ENCODE results near the gene ZBTB40. TPM values are rescaled to one million over a fixed set of nuclear protein-coding genes. Genes with fewer than 3 reads are reported as not detected.

The ZBTB40 gene
- total and polyA plus RNA-seq, 2 of the 13 experiments (the other 11 are each of a cell fraction or from before 2014, with no cell fraction given), result 8.8 to 16.5 TPM

DNA sequence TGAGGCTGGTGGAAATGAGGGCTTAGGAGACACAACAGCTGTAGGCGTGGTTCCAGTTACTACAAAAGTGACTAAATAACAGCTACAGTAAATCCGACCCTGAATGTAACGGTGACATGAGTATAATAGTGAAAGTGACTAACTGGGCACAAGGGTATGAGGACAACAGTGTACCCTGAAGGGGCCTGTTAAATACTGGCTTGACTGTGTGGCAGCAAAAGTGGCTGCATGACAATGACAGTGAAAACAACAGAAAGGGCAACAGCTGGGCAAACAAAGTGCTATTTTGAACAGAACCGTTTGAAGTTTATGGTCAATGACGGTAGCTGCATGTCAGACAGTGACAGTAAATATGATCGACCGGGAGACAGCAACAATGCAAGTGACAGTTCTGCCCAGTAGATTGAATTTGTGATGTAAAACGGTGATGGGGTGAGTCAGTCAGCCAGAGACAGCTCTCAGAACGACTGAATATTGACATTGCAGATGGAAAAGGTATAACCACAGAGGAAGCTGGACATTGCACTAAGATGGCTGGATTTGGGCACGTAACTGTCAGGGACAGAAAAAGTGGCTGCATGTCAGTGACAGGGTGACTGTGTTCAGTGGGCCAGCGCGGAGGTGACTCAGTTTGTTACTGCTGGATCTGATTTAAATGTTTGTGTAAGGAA is 1.2 kb upstream of the ZBTB40 start (continued):
- TF ChIP-seq, protein P1, sequence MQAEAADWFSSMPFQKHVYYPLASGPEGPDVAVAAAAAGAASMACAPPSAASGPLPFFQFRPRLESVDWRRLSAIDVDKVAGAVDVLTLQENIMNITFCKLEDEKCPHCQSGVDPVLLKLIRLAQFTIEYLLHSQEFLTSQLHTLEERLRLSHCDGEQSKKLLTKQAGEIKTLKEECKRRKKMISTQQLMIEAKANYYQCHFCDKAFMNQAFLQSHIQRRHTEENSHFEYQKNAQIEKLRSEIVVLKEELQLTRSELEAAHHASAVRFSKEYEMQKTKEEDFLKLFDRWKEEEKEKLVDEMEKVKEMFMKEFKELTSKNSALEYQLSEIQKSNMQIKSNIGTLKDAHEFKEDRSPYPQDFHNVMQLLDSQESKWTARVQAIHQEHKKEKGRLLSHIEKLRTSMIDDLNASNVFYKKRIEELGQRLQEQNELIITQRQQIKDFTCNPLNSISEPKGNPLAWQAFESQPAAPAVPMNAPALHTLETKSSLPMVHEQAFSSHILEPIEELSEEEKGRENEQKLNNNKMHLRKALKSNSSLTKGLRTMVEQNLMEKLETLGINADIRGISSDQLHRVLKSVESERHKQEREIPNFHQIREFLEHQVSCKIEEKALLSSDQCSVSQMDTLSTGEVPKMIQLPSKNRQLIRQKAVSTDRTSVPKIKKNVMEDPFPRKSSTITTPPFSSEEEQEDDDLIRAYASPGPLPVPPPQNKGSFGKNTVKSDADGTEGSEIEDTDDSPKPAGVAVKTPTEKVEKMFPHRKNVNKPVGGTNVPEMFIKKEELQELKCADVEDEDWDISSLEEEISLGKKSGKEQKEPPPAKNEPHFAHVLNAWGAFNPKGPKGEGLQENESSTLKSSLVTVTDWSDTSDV (CRISPR knock-in tag; IDR thresholded peaks at IDR 0.05), result no peak
- no peak for TF ChIP-seq ZC3H13 (CRISPR knock-in tag; IDR thresholded peaks at IDR 0.05)
- TF ChIP-seq PLRG1 (conservative IDR thresholded peaks at IDR 0.05), result no peak
- TF ChIP-seq, protein P2, sequence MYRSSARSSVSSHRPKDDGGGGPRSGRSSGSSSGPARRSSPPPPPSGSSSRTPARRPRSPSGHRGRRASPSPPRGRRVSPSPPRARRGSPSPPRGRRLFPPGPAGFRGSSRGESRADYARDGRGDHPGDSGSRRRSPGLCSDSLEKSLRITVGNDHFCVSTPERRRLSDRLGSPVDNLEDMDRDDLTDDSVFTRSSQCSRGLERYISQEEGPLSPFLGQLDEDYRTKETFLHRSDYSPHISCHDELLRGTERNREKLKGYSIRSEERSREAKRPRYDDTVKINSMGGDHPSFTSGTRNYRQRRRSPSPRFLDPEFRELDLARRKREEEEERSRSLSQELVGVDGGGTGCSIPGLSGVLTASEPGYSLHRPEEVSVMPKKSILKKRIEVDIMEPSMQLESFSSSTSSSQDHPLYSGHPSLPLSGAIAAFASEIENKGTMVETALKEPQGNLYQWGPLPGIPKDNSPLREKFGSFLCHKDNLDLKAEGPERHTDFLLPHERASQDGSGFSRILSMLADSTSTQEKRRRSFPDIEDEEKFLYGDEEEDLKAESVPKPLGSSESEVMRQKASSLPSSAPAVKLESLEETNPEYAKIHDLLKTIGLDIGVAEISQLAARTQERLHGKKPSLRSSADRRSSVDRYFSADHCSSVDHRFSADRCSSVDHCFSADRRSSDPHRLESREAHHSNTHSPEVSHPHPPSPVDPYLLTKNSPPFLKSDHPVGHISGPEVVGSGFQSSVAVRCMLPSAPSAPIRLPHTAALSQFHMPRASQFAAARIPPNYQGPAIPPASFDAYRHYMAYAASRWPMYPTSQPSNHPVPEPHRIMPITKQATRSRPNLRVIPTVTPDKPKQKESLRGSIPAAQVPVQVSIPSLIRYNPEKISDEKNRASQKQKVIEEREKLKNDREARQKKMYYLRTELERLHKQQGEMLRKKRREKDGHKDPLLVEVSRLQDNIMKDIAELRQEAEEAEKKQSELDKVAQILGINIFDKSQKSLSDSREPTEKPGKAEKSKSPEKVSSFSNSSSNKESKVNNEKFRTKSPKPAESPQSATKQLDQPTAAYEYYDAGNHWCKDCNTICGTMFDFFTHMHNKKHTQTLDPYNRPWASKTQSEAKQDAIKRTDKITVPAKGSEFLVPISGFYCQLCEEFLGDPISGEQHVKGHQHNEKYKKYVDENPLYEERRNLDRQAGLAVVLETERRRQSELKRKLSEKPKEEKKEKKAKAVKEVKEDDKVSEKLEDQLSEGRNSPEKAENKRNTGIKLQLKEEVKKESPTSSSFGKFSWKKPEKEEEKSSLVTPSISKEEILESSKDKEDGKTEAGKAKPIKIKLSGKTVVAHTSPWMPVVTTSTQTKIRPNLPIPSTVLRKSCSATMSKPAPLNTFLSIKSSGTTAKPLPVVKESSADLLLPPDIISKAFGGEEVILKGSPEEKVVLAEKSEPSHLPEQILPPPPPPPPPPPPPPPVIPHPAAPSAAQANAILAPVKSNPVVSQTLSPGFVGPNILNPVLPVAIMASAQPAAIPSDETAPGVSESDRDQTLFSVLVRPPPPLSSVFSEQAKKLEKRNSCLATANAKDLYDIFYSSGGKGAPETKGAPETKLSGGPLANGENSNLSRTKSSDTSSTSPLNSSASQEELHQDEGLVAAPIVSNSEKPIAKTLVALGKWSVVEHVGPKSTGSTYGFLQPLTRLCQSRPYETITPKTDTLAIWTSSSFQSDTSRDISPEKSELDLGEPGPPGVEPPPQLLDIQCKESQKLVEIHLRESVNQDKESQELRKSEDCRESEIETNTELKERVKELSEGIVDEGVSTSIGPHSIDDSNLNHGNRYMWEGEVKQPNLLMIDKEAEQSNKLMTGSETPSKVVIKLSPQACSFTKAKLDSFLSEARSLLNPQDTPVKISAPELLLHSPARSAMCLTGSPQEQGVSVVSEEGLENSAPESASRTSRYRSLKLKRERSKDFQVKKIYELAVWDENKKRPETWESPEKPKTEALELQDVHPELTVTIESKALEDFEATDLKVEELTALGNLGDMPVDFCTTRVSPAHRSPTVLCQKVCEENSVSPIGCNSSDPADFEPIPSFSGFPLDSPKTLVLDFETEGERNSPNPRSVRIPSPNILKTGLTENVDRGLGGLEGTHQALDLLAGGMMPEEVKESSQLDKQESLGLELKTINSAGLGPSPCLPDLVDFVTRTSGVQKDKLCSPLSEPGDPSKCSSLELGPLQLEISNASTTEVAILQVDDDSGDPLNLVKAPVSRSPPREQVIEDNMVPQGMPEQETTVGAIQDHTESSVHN (CRISPR knock-in tag; IDR thresholded peaks at IDR 0.05), result no peak
- peak; percentile 58; the same call in 1 of the 2 replicates for TF ChIP-seq KDM6A (CRISPR knock-in tag; IDR thresholded peaks at IDR 0.05; ENCODE audit: low read depth)
- no peak for TF ChIP-seq ZNF431 (CRISPR knock-in tag; IDR thresholded peaks at IDR 0.05; ENCODE audit: borderline replicate concordance, low read depth)
- TF ChIP-seq SUZ12 (IDR thresholded peaks at IDR 0.05; ENCODE audit: low read depth, low read length), result no peak
- TF ChIP-seq, protein P3, sequence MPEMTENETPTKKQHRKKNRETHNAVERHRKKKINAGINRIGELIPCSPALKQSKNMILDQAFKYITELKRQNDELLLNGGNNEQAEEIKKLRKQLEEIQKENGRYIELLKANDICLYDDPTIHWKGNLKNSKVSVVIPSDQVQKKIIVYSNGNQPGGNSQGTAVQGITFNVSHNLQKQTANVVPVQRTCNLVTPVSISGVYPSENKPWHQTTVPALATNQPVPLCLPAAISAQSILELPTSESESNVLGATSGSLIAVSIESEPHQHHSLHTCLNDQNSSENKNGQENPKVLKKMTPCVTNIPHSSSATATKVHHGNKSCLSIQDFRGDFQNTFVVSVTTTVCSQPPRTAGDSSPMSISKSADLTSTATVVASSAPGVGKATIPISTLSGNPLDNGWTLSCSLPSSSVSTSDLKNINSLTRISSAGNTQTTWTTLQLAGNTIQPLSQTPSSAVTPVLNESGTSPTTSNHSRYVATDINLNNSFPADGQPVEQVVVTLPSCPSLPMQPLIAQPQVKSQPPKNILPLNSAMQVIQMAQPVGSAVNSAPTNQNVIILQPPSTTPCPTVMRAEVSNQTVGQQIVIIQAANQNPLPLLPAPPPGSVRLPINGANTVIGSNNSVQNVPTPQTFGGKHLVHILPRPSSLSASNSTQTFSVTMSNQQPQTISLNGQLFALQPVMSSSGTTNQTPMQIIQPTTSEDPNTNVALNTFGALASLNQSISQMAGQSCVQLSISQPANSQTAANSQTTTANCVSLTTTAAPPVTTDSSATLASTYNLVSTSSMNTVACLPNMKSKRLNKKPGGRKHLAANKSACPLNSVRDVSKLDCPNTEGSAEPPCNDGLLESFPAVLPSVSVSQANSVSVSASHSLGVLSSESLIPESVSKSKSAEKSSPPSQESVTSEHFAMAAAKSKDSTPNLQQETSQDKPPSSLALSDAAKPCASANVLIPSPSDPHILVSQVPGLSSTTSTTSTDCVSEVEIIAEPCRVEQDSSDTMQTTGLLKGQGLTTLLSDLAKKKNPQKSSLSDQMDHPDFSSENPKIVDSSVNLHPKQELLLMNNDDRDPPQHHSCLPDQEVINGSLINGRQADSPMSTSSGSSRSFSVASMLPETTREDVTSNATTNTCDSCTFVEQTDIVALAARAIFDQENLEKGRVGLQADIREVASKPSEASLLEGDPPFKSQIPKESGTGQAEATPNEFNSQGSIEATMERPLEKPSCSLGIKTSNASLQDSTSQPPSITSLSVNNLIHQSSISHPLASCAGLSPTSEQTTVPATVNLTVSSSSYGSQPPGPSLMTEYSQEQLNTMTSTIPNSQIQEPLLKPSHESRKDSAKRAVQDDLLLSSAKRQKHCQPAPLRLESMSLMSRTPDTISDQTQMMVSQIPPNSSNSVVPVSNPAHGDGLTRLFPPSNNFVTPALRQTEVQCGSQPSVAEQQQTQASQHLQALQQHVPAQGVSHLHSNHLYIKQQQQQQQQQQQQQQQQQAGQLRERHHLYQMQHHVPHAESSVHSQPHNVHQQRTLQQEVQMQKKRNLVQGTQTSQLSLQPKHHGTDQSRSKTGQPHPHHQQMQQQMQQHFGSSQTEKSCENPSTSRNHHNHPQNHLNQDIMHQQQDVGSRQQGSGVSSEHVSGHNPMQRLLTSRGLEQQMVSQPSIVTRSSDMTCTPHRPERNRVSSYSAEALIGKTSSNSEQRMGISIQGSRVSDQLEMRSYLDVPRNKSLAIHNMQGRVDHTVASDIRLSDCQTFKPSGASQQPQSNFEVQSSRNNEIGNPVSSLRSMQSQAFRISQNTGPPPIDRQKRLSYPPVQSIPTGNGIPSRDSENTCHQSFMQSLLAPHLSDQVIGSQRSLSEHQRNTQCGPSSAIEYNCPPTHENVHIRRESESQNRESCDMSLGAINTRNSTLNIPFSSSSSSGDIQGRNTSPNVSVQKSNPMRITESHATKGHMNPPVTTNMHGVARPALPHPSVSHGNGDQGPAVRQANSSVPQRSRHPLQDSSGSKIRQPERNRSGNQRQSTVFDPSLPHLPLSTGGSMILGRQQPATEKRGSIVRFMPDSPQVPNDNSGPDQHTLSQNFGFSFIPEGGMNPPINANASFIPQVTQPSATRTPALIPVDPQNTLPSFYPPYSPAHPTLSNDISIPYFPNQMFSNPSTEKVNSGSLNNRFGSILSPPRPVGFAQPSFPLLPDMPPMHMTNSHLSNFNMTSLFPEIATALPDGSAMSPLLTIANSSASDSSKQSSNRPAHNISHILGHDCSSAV (CRISPR knock-in tag; IDR thresholded peaks at IDR 0.05; ENCODE audit: borderline replicate concordance), result no peak
- no peak for TF ChIP-seq NFE2 (CRISPR knock-in tag; IDR thresholded peaks at IDR 0.05)
- TF ChIP-seq GTF2F1 (IDR thresholded peaks at IDR 0.05; ENCODE audit: low read length), result no peak

All from HepG2 (cell line).